ENCODE results near the gene SNX25.

- no peak for TF ChIP-seq FUBP1 (CRISPR knock-in tag; IDR thresholded peaks at IDR 0.05; ENCODE audit: borderline replicate concordance)
- TF ChIP-seq CEBPB (IDR thresholded peaks at IDR 0.05; ENCODE audit: borderline replicate concordance, low read depth, low read length) = no peak
- no peak for TF ChIP-seq TSC22D2 (CRISPR knock-in tag; IDR thresholded peaks at IDR 0.05; ENCODE audit: borderline replicate concordance)
- TF ChIP-seq ZNF101 (CRISPR knock-in tag; IDR thresholded peaks at IDR 0.05; ENCODE audit: borderline replicate concordance, low read depth) = no peak
- TF ChIP-seq ATRX (CRISPR knock-in tag; IDR thresholded peaks at IDR 0.05; ENCODE audit: borderline replicate concordance) = no peak
- TF ChIP-seq GABPA (IDR thresholded peaks at IDR 0.05; ENCODE audit: low read depth, low read length) = no peak
- no peak for TF ChIP-seq GABPA (CRISPR knock-in tag; IDR thresholded peaks at IDR 0.05; ENCODE audit: low read depth)
- TF ChIP-seq ZNF12 (CRISPR knock-in tag; IDR thresholded peaks at IDR 0.05) = no peak
- no peak for TF ChIP-seq ERF (CRISPR knock-in tag; IDR thresholded peaks at IDR 0.05)
- TF ChIP-seq HMGXB4 (CRISPR knock-in tag; IDR thresholded peaks at IDR 0.05; ENCODE audit: borderline replicate concordance in 1 of 2, low read depth in 1 of 2) = no peak
- TF ChIP-seq SMC3 (IDR thresholded peaks at IDR 0.05; ENCODE audit: low read length) = no peak
- no peak for TF ChIP-seq IKZF1 (IDR thresholded peaks at IDR 0.05)
- no peak for TF ChIP-seq MAX (IDR thresholded peaks at IDR 0.05)
Measured at GRCh38 chr4:185244763-185245162, 35.4 kb downstream of the SNX25 start.
